Measurements from ENCODE around the gene PMM2. TPM values are rescaled to one million over a fixed set of nuclear protein-coding genes. Genes with fewer than 3 reads are reported as not detected.
A peak's percentile ranks its signal among the peaks of the same experiment; 100 is the strongest.

The PMM2 gene
- total RNA-seq, 1 experiment from 2014 or later: 35.2 TPM

DNA sequence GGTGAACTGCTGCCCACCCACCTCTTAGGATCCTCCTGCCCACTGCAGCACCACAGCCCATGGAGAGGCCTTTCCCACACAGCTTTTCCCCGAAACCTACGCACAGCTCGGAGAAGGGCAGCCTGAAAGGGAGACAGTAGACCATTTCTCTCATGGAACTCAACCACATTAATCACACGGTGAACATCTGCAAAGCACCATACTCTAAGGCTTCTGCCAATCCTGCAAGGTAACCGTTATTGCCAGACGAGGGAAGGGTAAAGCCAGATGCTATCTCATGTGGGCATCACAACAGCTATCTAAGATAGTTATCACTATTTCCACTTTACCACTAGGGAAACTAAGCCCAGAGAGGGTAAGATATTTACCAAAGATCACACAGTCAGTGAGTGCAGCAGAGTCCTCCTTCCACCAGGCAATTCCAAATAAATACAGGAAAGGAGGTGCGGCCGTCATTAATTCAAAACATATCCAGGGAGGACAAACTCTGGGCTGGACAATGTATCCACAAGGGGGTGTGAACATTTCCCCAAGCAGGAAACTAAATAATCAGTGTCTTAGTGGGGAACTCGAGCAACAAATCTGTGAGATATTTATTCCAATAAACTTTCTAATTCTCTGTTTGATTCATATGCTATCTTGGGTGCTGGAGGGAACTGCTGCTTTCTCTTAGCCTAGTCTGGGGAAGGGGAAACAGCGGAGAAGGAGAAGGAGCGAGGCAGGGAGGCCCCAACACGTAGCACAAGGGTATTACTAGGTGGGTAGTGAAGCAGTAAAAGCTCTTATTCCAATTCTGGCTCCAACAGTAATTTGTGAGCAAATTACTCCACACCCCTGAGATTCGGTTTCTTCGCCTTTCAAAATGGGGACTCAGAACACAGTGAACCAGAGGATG lies 923 bp upstream of the PMM2 start:
- H2AFZ ChIP-seq (ENCODE audit: low read length): peak overlapping the region; percentile 79
- intact Hi-C loops (cut with micrococcal nuclease): loop anchor here (5.0 kb wide), 1 partner anchor 71 kb away; the partner anchor contains the start of gene CARHSP1
- peak overlapping the region; percentile 100 for H3K4me2 ChIP-seq (ENCODE audit: low read length)
- no peaks in the 10 kb centered on the region for H3K9me2 ChIP-seq (replicated peaks; ENCODE audit: low read length)
- H3F3A ChIP-seq (ENCODE audit: low read length, unreplicated experiment): no peaks in the 10 kb centered on the region
- H3K79me2 ChIP-seq (ENCODE audit: low read length): peaks cover 66% of the 10 kb centered on the region
- no peak for TF ChIP-seq EZH2phosphoT487 (IDR thresholded peaks at IDR 0.05; ENCODE audit: borderline replicate concordance, low read length)
- no peak; the same call in 1 of the 2 replicates for TF ChIP-seq CTCF (conservative IDR thresholded peaks at IDR 0.05; ENCODE audit: low read depth, low read length)
- no peak for TF ChIP-seq EZH2 (IDR thresholded peaks at IDR 0.05; ENCODE audit: low read length, unreplicated experiment)
- peak overlapping the region; percentile 98 for H3K9ac ChIP-seq (ENCODE audit: low read length)
- TSS peak; percentile 81 for BruUV-seq (replicated peaks)
- peaks cover 24% of the 10 kb centered on the region for H3K4me1 ChIP-seq (ENCODE audit: insufficient read depth, low read length)
- H3K36me3 ChIP-seq (ENCODE audit: low read depth, low read length): peaks cover 1% of the 10 kb centered on the region; the same call in 1 of the 2 replicates
- no peaks in the 10 kb centered on the region for H3K9me3 ChIP-seq (ENCODE audit: low read length)
- no peaks in the 10 kb centered on the region for H3K27me3 ChIP-seq (ENCODE audit: low read length)
- DNase-seq (no peak), ATAC-seq (no peak)
- peak overlapping the region; percentile 16; the same call in 1 of the 2 replicates for H3K27ac ChIP-seq (ENCODE audit: low read length)
- H3K4me3 ChIP-seq (ENCODE audit: low read length): peak overlapping the region; percentile 98
- 0 out of 2 replicates have a peak, but pooled peaks cover 10% of the 10 kb centered on the region for H4K20me1 ChIP-seq (ENCODE audit: low read length)
- CTCF ChIA-PET: no interaction called here
- POLR2A ChIA-PET (ENCODE audit: unreplicated experiment): no interaction called here

DNA sequence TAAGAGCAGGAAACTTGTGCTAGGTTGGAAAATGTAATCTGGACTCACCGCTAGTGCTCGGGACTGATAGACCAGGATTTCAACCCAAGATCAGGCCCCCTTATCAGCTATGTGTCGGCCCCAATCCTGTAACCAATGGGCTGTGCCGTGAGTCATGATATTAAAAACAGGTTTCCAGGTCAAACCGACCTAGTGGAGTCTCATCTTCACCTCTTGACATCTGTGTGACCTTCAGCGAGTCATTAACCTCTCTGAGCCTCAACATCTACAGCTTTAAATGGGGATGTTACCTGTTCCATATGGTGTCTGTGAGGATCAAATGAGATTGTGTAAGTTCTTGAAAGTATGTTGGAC lies 512 bp downstream of the PMM2 start:
- Histone ChIP-seq H3K4me3 (ENCODE audit: low read length) (peak overlapping the region; percentile 98), H3K27ac (ENCODE audit: low read length) (peak overlapping the region; percentile 81), H3K36me3 (ENCODE audit: low read depth, low read length) (peaks cover 8% of the 10 kb centered on the region; the same call in 1 of the 2 replicates), H3K9me2 (replicated peaks; ENCODE audit: low read length) (no peaks in the 10 kb centered on the region), H3K9me3 (ENCODE audit: low read length) (no peaks in the 10 kb centered on the region), H2AFZ (ENCODE audit: low read length) (peak overlapping the region; percentile 72), H4K20me1 (ENCODE audit: low read length) (0 out of 2 replicates have a peak, but pooled peaks cover 10% of the 10 kb centered on the region), H3K4me1 (ENCODE audit: insufficient read depth, low read length) (peaks cover 24% of the 10 kb centered on the region), H3K27me3 (ENCODE audit: low read length) (no peaks in the 10 kb centered on the region), H3K4me2 (ENCODE audit: low read length) (peak overlapping the region; percentile 100), H3K79me2 (ENCODE audit: low read length) (peaks cover 79% of the 10 kb centered on the region), H3K9ac (ENCODE audit: low read length) (peak overlapping the region; percentile 98), H3F3A (ENCODE audit: low read length, unreplicated experiment) (no peaks in the 10 kb centered on the region)
- BruUV-seq (replicated peaks): TSS peak; percentile 63
- ChIA-PET POLR2A (ENCODE audit: unreplicated experiment) (interaction anchor here (0.6 kb wide), 1 partner anchor 22 kb away, joined by 10 read pairs; no protein-coding TSS in a partner anchor), CTCF (no interaction called here)
- ATAC-seq: peak; percentile 4; the same call in 1 of the 2 replicates
- intact Hi-C loops (cut with micrococcal nuclease): loop anchor here (5.0 kb wide), 1 partner anchor 69 kb away; the partner anchor contains the start of gene CARHSP1
- peak; percentile 4 for DNase-seq
- TF ChIP-seq EZH2phosphoT487 (IDR thresholded peaks at IDR 0.05; ENCODE audit: borderline replicate concordance, low read length) (no peak), EZH2 (IDR thresholded peaks at IDR 0.05; ENCODE audit: low read length, unreplicated experiment) (no peak), CTCF (conservative IDR thresholded peaks at IDR 0.05; ENCODE audit: low read depth, low read length) (no peak)
